OCI-LY7 (cell line): ENCODE results near the gene EYS. TPM values are rescaled to one million over a fixed set of nuclear protein-coding genes. Genes with fewer than 3 reads are reported as not detected.

ENCODE experiments used
- BruUV-seq: library from RNA; stranded (reverse); fragments of 400-500 nt; replicated peaks from 2 replicates; lab custom pipeline; 2021; lab: Mats Ljungman, UMichigan
- CTCF ChIA-PET: fragments of 300-600 bp; sonication (Branson Sonifier 250); formaldehyde crosslinking; loops from one replicate; lab custom pipeline; 2022; ENCODE audit warnings: antibody characterized with exemption; ENCODE audit not compliant: unreplicated experiment; lab: Charles Lee
- POLR2A ChIA-PET: fragments of 300-600 bp; sonication (Branson Sonifier 250); formaldehyde crosslinking; loops from one replicate; lab custom pipeline; 2022; ENCODE audit warnings: antibody characterized with exemption; lab: Charles Lee
- DNase-seq: peaks from one replicate; pipeline ENCODE4 v3.0.0-alpha.2; 2015; ENCODE audit warnings: low spot score
- H2AFZ ChIP-seq: fragments of 200-600 bp; sonication (generic), shearing (Covaris generic); 2 replicates; pipeline ENCODE4 v1.6.1; 2014; ENCODE audit warnings: mild to moderate bottlenecking, antibody characterized with exemption, low read length, moderate library complexity
- H3K27ac ChIP-seq: fragments of 200-600 bp; sonication (generic); 2 replicates; pipeline ENCODE4 v1.5.1; 2014; ENCODE audit warnings: mixed run types, low read depth, mild to moderate bottlenecking, moderate library complexity, low read length, inconsistent platforms; ENCODE audit not compliant: poor library complexity, severe bottlenecking
- H3K36me3 ChIP-seq: fragments of 200-600 bp; sonication (generic); 2 replicates; pipeline ENCODE4 v1.6.1; 2014; ENCODE audit warnings: mild to moderate bottlenecking, antibody characterized with exemption, low read length, moderate library complexity, mixed read lengths; ENCODE audit not compliant: insufficient read depth
- H3K4me1 ChIP-seq: fragments of 200-600 bp; sonication (generic); 2 replicates; pipeline ENCODE4 v1.5.1; 2014; ENCODE audit warnings: mild to moderate bottlenecking, low read length; ENCODE audit not compliant: insufficient read depth, poor library complexity, severe bottlenecking
- H3K4me2 ChIP-seq: fragments of 200-600 bp; sonication (generic); 2 replicates; pipeline ENCODE4 v1.6.1; 2014; ENCODE audit warnings: mild to moderate bottlenecking, low read length
- H3K4me3 ChIP-seq: fragments of 200-600 bp; sonication (generic); 2 replicates; pipeline ENCODE4 v1.5.1; 2014; ENCODE audit warnings: mild to moderate bottlenecking, low read depth, low read length; ENCODE audit not compliant: poor library complexity, severe bottlenecking
- H3K79me2 ChIP-seq: fragments of 200-600 bp; sonication (generic); 2 replicates; pipeline ENCODE4 v1.6.1; 2016; ENCODE audit warnings: low read depth, mild to moderate bottlenecking, low read length, moderate library complexity, mixed read lengths; ENCODE audit not compliant: insufficient read depth
- H3K9me2 ChIP-seq: fragments of 200-600 bp; sonication (generic); 2 replicates; pipeline ENCODE4 v1.6.1; 2016; ENCODE audit warnings: mild to moderate bottlenecking, low read length, mixed read lengths; ENCODE audit not compliant: insufficient read depth
- H3K9me3 ChIP-seq: fragments of 200-600 bp; sonication (generic); 2 replicates; pipeline ENCODE4 v1.6.1; 2014; ENCODE audit warnings: mild to moderate bottlenecking, mixed run types, low read length, mixed read lengths
- H4K20me1 ChIP-seq: fragments of 200-600 bp; sonication (generic); 2 replicates; pipeline ENCODE4 v1.6.1; 2014; ENCODE audit warnings: mild to moderate bottlenecking, antibody characterized with exemption, low read length, moderate library complexity, mixed read lengths; ENCODE audit not compliant: insufficient read depth
- EZH2phosphoT487 ChIP-seq: fragments of 200-600 bp; sonication (generic); IDR thresholded peaks from 2 replicates; pipeline ENCODE4 v1.6.1; 2018; ENCODE audit warnings: low read depth, borderline replicate concordance, mild to moderate bottlenecking, mixed run types, antibody characterized with exemption, low read length, moderate library complexity, mixed read lengths
- intact Hi-C: fragments of 100-400 bp; cut with micrococcal nuclease; formaldehyde crosslinking; loops from one replicate; pipeline ENCODE4 v1.10.0; 2022; ENCODE audit not compliant: unreplicated experiment
- total RNA-seq, 2 experiments: library from RNA; depleted of rRNA in 1 of 2; stranded (reverse); fragments of >200 nt in 1 of 2; shearing (Covaris generic) in 1 of 2; gene quantifications; 2 replicates each; pipeline ENCODE4 v1.2.3, GENCODE V29; 2014 to 2022
- TF ChIP-seq, protein P1 (sequence below): fragments of 200-600 bp; sonication (generic); conservative IDR thresholded peaks from 2 replicates; pipeline ENCODE4 v1.5.1; 2014; ENCODE audit warnings: mild to moderate bottlenecking, antibody characterized with exemption, low read length, moderate library complexity, mixed read lengths

EYS gene
- total RNA-seq, 2 experiments from 2014 or later = not detected

DNA sequence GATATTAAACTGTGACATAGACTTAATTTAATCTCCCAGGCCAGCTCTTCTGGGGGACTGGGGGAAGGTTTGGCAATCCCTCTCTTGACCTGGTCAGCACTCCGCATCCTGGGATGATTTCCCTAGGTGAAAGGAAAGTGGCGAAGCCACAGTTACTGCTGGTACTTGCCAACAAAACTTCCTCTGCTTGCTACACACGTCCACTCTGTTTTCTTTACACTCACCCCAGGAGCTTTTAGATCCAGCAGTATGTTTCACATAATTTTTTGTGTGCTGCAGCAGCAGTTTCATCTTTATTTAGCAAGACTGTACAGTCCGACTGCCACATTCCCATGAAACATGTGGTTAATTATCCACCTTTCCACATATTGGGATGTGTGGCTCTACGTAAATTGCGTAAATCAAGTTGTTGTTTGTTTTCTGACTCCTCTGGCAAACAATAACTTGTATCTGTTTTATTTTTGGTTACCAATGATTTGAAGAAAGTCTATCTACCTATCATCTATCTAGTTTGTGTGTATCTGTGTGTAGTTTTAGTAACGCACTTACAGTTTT is 1787.4 kb downstream of the EYS start:
- no peaks in the 10 kb centered on the region for H3K36me3 ChIP-seq
- no peaks in the 10 kb centered on the region for H3K9me2 ChIP-seq
- no peaks in the 10 kb centered on the region for H3K79me2 ChIP-seq
- no peak overlapping the region for H2AFZ ChIP-seq
- H3K4me1 ChIP-seq = no peaks in the 10 kb centered on the region
- H3K9me3 ChIP-seq = no peaks in the 10 kb centered on the region
- H4K20me1 ChIP-seq = no peaks in the 10 kb centered on the region
- intact Hi-C loops = no loop called here
- BruUV-seq = no TSS peak
- DNase-seq = no peak
- ChIA-PET CTCF (no interaction called here), POLR2A (no interaction called here)
- H3K4me3 ChIP-seq = no peak overlapping the region
- no peak overlapping the region for H3K27ac ChIP-seq
- TF ChIP-seq, protein P1, sequence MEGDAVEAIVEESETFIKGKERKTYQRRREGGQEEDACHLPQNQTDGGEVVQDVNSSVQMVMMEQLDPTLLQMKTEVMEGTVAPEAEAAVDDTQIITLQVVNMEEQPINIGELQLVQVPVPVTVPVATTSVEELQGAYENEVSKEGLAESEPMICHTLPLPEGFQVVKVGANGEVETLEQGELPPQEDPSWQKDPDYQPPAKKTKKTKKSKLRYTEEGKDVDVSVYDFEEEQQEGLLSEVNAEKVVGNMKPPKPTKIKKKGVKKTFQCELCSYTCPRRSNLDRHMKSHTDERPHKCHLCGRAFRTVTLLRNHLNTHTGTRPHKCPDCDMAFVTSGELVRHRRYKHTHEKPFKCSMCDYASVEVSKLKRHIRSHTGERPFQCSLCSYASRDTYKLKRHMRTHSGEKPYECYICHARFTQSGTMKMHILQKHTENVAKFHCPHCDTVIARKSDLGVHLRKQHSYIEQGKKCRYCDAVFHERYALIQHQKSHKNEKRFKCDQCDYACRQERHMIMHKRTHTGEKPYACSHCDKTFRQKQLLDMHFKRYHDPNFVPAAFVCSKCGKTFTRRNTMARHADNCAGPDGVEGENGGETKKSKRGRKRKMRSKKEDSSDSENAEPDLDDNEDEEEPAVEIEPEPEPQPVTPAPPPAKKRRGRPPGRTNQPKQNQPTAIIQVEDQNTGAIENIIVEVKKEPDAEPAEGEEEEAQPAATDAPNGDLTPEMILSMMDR = no peak
- TF ChIP-seq EZH2phosphoT487 = no peak
- no peak overlapping the region for H3K4me2 ChIP-seq

DNA sequence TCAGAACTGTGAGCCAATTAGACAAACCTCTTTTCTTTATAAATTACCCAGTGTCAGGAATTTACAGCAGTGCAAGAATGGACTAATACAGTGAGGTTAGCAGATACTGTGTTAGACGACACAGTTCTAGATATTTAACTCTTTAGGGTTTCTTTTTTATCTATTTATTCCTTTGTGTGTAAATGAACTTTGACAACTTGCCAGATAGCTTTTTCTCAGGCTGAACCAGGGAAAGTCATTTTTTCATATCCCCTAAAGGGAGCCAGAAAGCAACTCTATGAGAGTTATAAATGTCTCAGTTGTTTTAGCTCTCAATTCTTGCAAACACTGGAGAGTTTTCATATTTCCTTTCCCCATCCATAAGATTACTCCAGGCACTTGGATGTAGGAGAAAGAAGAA is 1794.1 kb downstream of the EYS start:
- no peaks in the 10 kb centered on the region for H3K9me3 ChIP-seq
- TF ChIP-seq, protein P1 = no peak
- TF ChIP-seq EZH2phosphoT487 = no peak
- no peak overlapping the region for H3K4me2 ChIP-seq
- ChIA-PET POLR2A (no interaction called here), CTCF (no interaction called here)
- H2AFZ ChIP-seq = no peak overlapping the region
- no peak for DNase-seq
- no peak overlapping the region for H3K27ac ChIP-seq
- no peaks in the 10 kb centered on the region for H4K20me1 ChIP-seq
- H3K4me1 ChIP-seq = no peaks in the 10 kb centered on the region
- no peak overlapping the region for H3K4me3 ChIP-seq
- no TSS peak for BruUV-seq
- intact Hi-C loops = no loop called here
- no peaks in the 10 kb centered on the region for H3K9me2 ChIP-seq
- H3K79me2 ChIP-seq = no peaks in the 10 kb centered on the region
- H3K36me3 ChIP-seq = no peaks in the 10 kb centered on the region

DNA sequence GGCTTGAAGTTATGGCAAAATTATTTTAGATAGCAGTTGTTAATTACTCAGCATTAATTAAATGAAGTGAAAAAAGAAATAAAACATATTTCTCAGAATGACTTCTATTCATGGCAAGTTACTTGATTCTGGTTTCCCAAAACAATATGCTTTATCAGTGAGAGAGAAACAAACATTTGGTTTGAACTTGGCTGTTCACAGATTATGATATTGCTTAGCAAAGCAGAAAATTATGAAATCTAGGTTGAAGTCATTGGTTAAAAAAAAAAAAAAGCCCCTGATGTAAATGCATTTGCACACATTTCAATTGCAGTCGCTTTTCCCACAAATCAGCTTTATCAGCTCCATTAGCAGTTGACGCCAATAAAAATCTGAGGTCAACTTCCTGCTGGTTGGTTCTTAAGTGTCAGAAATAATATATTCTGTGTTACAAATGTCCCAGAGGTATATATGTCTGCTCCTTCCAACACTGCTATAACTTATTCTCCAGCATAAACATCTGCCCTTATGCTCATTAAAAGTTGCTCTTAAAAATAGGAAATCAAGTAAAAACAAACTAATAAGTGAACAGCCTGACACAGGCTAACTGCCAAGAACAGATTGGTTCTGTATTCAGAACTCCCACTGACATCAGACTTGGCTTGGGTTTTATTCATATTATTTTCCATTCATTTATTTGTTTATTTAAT is 1796.0 kb downstream of the EYS start:
- intact Hi-C loops = no loop called here
- H3K4me3 ChIP-seq = no peak overlapping the region
- no peaks in the 10 kb centered on the region for H3K4me1 ChIP-seq
- no peak for DNase-seq
- H4K20me1 ChIP-seq = no peaks in the 10 kb centered on the region
- H3K79me2 ChIP-seq = no peaks in the 10 kb centered on the region
- no TSS peak for BruUV-seq
- POLR2A ChIA-PET = interaction anchor here (0.7 kb wide), 1 partner anchor 137 kb away, joined by 3 read pairs; no protein-coding TSS in a partner anchor
- H3K36me3 ChIP-seq = no peaks in the 10 kb centered on the region
- H3K9me2 ChIP-seq = no peaks in the 10 kb centered on the region
- TF ChIP-seq EZH2phosphoT487 = no peak
- TF ChIP-seq, protein P1 = no peak
- no peak overlapping the region for H3K4me2 ChIP-seq
- no peaks in the 10 kb centered on the region for H3K9me3 ChIP-seq
- no peak overlapping the region for H3K27ac ChIP-seq
- no peak overlapping the region for H2AFZ ChIP-seq
- CTCF ChIA-PET = no interaction called here
